HL-60/S4 treated with phorbol 12-myristate 13-acetate at 8.2 ng/mL for 4 days and 3 days (cell line): ENCODE measurements around the gene OR5T3.
"Not testable (repeated sequence)": the region's sequence is repeated elsewhere in the genome, so short reads cannot be mapped to it uniquely, and the experiment has no call there.

Experiments used
- in situ Hi-C: fragments of 300-500 bp; cut with MboI; formaldehyde crosslinking; loops from 2 replicates; pipeline ENCODE4 v1.15.0; 2022; ENCODE audit warnings: low sequenced_read_pairs

OR5T3 gene

DNA sequence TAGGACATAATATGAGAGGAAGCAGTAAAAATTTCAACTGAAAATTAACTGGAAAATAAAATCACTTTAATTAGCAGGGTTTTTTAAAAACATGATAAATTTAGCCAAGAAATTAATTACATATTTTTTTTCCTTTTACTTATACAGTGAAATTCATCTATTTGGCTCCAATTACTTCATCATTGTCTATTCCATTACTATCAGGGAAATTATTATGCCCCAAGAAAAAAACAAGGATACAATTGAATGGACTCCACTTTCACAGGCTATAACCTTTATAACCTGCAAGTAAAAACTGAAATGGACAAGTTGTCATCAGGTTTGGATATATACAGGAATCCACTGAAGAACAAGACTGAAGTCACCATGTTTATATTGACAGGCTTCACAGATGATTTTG lies at the start of gene OR5T3:
TSS of gene OR5T3 (plus strand) at position 301 of the 400 bp plus-strand sequence. CDS start at position 301, 0 bp downstream.
- in situ Hi-C loops: no loop called here

DNA sequence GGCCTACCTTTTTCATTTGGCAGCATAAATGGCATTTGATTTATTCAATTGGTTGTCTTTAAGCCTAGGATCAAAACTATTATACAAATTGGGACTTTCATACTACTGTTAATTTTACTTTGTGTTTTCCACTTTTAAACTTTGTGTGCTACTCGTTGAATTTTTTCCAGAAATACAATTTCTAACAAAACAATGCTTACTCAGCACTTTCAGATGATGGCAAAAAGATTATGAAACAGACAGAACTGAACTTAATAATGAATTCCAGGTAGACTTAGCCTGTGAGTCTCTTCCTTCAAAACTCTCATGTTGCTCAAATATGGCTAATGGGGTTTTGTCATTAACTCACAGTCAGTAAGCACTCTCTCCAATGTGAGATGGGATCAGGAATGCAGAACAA lies 44.3 kb upstream of the OR5T3 start:
- in situ Hi-C loops: no loop called here

DNA sequence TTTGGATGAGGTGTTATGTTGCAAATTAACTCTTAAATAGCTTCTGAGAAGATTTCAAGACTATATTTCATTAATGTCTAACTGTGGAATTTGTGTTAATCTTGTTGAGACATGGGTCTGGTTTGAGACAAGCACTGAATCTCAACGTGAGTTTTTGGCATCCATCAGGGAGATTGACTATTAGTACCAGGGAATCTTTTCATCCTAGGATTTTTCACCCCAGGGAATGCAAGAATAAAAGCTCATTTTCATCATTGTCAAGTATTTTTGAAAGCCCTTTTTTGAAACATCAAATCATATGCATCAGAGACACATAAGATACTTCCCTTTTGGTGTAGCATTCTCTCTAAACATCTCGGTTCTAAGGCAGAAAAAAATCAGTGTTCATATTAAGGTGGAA lies 37.5 kb upstream of the OR5T3 start:
- in situ Hi-C loops: no loop called here

DNA sequence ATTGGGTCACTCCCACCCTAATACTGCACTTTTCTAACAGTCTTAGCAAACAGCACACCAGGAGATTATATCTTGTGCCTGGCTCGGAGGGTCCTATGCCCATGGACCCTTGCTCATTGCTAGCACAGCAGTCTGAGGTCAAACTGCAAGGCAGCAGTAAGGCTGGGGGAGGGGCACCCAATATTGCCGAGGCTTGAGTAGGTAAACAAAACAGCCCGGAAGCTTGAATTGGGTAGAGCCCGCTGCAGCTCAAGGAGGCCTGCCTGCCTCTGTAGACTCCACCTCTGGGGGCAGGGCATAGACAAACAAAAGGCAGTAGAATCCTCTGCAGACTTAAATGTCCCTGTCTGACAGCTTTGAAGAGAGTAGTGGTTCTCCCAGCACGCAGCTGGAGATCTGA lies 32.3 kb upstream of the OR5T3 start:
- in situ Hi-C loops: not testable (repeated sequence)

DNA sequence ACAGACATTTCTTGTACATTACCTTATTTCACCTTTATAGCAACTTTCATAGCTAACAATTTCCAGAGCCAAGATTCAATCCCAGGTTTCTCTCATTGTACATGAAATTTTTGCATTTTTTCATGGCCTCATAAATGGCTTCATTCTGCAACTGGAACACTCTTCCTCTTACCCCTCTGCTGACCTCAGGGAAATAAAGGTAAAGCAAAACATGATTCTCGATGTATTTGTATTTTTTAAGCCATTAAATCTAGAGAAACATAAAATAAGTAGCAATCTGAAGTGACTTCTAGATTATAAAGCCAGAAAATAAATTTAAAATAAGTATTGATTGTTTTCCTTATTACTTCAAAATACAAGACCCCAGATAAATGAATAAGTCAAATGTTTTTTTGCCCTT lies 17.9 kb upstream of the OR5T3 start, which contains the start of gene OR5T2:
TSS of gene OR5T2 (minus strand) at position 101 of the 400 bp plus-strand sequence. CDS start 1,193 bp downstream, outside the sequence.
- in situ Hi-C loops: no loop called here

DNA sequence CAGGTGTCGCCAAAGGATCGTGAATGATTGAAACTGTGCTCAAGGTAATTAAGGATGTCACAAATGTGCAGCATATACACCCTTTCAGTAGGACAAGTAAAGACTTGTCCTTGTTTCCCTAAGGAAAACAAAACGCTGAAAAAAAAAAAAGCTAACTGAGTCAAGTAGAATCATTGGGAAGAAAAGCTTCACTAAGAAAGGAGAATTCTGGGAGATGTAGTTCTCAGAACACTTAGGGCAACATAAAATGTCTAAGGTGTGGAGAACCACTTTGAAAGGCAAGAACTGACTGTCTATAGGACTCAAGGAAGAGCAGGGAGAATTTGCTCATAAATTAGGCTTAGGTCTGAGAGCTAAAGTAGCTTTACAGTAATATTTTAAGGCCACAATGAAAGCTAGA lies 19.0 kb downstream of the OR5T3 start:
- in situ Hi-C loops: no loop called here

DNA sequence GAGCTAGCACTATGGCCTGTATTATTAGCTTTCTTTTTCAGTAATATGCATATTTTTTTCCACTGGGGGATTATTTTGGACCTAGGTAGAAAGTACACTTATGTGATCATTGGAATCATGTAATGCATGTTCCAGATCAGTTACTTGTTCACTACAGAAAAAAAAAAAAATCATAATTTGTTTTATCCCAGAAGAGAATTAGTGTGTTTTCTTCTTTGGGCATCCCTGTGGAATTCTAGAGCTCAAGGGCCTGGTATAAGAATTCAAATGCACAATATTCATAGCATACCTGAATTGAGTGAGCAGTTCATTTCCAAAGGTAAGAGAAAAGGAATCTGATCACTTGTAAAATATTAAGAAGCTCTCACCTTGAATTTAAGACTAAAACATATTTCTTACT lies 21.8 kb downstream of the OR5T3 start, which contains the start of gene OR5T1:
TSS of gene OR5T1 (plus strand) at position 301 of the 400 bp plus-strand sequence. CDS start 1,485 bp downstream, outside the sequence.
- in situ Hi-C loops: no loop called here

DNA sequence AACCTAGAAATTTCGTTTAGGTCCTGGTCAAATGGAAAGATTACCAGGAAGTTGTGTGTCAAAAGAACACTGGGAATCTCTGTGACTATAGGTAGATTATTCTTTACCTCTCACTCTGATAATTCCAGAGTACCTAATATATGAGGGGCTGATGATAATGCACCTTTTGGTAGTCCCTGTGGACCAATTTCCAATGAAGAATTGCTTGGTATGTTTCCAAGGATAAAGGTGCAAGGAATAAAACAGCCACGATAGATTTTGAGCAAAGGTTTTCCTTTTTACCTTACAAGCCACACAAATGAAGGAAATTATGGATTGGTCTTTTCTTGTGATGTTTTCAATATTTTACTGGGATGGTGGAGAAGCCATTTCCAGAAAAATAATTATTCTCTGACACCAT lies 40.1 kb downstream of the OR5T3 start, which contains the start of gene OR8H1:
TSS of gene OR8H1 (minus strand) at position 101 of the 400 bp plus-strand sequence. CDS start 1,192 bp downstream, outside the sequence.
- in situ Hi-C loops: no loop called here

DNA sequence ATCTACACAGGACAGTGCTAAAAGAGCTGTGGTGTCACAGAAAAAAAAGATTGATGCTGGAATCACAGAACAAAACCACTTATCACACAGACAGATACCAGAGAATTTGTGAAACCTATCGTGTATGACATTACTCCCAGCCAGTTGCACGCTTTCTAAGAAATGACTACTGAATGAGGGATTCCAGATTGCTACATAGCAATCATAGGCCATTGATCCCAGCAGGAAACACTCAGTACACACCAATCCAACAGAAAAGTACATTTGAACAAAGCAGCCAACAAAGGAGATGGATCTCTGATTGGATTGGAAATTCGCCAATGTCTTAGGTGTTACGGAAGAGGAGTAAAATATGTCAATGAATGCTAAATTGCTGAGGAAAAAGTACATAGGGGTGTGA lies 44.8 kb downstream of the OR5T3 start:
- in situ Hi-C loops: no loop called here
